ENCODE results near the gene CDH5.

Gene CDH5

DNA sequence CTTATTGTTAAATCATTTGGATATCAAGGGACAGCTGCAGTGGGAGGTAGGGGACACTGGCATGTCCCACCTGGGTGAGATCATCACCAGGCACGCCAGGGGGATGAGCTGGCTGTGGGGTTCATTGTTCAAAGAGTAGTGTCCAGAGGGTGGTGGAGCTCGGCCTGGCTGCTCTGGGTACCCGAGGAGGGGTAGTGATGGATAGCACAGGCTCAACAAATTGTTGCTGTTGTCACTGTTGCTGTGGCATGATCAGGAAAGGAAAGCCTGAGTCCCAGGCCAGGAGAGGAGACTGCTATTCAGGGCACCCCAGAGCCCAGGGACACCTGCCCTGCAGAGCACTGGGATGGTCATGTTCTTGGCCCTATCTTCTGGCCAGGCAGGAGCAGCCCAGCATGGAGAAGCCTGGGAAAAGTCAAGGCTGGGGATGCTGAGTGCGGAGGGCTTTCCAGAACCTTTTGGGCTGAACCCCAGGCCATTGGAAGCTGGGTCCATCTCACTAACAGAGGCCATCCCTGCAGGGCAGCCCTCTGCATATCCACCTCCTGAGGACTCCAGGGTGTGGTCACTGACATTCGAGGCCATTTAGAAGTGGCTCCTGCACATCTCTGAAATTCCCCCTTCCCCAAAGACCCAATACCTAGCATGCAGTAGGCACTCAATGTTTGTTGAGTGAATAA lies 72.7 kb downstream of the CDH5 start:
- 100% methylated on average over 2 of the region's 5 CpGs for WGBS (ENCODE audit: insufficient coverage)
- ChIA-PET POLR2A (no interaction called here), CTCF (interaction anchor here (0.9 kb wide), 1 partner anchor 33 kb away, joined by 3 read pairs; no protein-coding TSS in a partner anchor)
- Histone ChIP-seq H3K27ac (ENCODE audit: insufficient read depth in 1 of 2, low read depth in 1 of 2, low read length in 2 of 2, poor library complexity in 1 of 2, severe bottlenecking in 2 of 2) (no peak overlapping the region), H3K4me3 (ENCODE audit: control insufficient read depth in 1 of 7, extremely low read depth in 1 of 7, insufficient read depth in 4 of 7, low read depth in 2 of 7, low read length in 6 of 7) (no peak overlapping the region), H3K9me3 (ENCODE audit: control extremely low read depth in 1 of 5, control insufficient read depth in 4 of 5, insufficient read depth in 2 of 5, low read depth in 1 of 5, low read length in 4 of 5) (no peaks in the 10 kb centered on the region), H3K4me1 (ENCODE audit: control extremely low read depth in 1 of 4, control insufficient read depth in 4 of 4, insufficient read depth in 4 of 4, low read length in 3 of 4) (no peaks in the 10 kb centered on the region), H3K36me3 (ENCODE audit: control insufficient read depth in 4 of 4, insufficient read depth in 4 of 4, low read length in 3 of 4) (no peaks in the 10 kb centered on the region), H3K27me3 (replicated peaks in 2 of 5; ENCODE audit: control insufficient read depth in 4 of 5, insufficient read depth in 5 of 5, low read length in 4 of 5) (peaks cover 0 to 13% (median 11%) of the 10 kb centered on the region in 5 experiments)
- no peak for DNase-seq

GRCh38 chr16:66440271-66440802 lies 73.8 kb downstream of the CDH5 start:
- ChIA-PET POLR2A (no interaction called here), CTCF (no interaction called here)
- Histone ChIP-seq H3K36me3 (ENCODE audit: control insufficient read depth in 4 of 4, insufficient read depth in 4 of 4, low read length in 3 of 4) (no peaks in the 10 kb centered on the region), H3K4me1 (ENCODE audit: control extremely low read depth in 1 of 4, control insufficient read depth in 4 of 4, insufficient read depth in 4 of 4, low read length in 3 of 4) (no peaks in the 10 kb centered on the region), H3K9me3 (ENCODE audit: control extremely low read depth in 1 of 5, control insufficient read depth in 4 of 5, insufficient read depth in 2 of 5, low read depth in 1 of 5, low read length in 4 of 5) (no peaks in the 10 kb centered on the region), H3K27ac (ENCODE audit: insufficient read depth in 1 of 2, low read depth in 1 of 2, low read length in 2 of 2, poor library complexity in 1 of 2, severe bottlenecking in 2 of 2) (no peak overlapping the region), H3K27me3 (replicated peaks in 2 of 5; ENCODE audit: control insufficient read depth in 4 of 5, insufficient read depth in 5 of 5, low read length in 4 of 5) (peaks cover 0 to 12% (median 11%) of the 10 kb centered on the region in 5 experiments), H3K4me3 (ENCODE audit: control insufficient read depth in 1 of 7, extremely low read depth in 1 of 7, insufficient read depth in 4 of 7, low read depth in 2 of 7, low read length in 6 of 7) (no peak overlapping the region)
- 96% methylated on average over 9 of the region's 10 CpGs for WGBS (ENCODE audit: insufficient coverage)
- DNase-seq, result no peak

DNA sequence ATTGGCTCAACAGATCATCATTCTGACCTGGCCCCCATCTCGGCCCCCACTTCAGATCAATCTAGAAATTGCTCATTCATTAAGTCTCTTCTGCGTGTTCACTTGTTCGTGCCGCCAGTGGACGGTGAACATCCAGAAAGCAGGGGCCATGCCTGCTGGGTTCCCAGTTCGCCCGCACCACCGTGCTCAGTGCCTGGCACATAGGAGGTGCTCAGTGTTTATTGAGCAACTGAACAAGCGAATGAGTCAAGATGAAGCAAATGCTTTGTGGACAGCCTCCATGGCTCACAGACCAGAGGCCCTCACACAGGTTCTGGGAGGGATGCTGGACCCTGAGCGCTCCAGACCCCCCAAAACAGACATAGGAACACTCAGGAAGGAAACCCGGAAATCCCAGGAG lies 74.5 kb downstream of the CDH5 start:
- ChIA-PET CTCF (no interaction called here), POLR2A (no interaction called here)
- H3K36me3 ChIP-seq (ENCODE audit: control insufficient read depth in 4 of 4, insufficient read depth in 4 of 4, low read length in 3 of 4), result no peaks in the 10 kb centered on the region
- 95% methylated on average over 11 of the region's 11 CpGs for WGBS (ENCODE audit: insufficient coverage)
- H3K4me1 ChIP-seq (ENCODE audit: control extremely low read depth in 1 of 4, control insufficient read depth in 4 of 4, insufficient read depth in 4 of 4, low read length in 3 of 4), result no peaks in the 10 kb centered on the region
- H3K4me3 ChIP-seq (ENCODE audit: control insufficient read depth in 1 of 7, extremely low read depth in 1 of 7, insufficient read depth in 4 of 7, low read depth in 2 of 7, low read length in 6 of 7), result no peak overlapping the region
- DNase-seq, result no peak
- H3K9me3 ChIP-seq (ENCODE audit: control extremely low read depth in 1 of 5, control insufficient read depth in 4 of 5, insufficient read depth in 2 of 5, low read depth in 1 of 5, low read length in 4 of 5), result no peaks in the 10 kb centered on the region
- no peak overlapping the region for H3K27ac ChIP-seq (ENCODE audit: insufficient read depth in 1 of 2, low read depth in 1 of 2, low read length in 2 of 2, poor library complexity in 1 of 2, severe bottlenecking in 2 of 2)
- H3K27me3 ChIP-seq (replicated peaks in 2 of 5; ENCODE audit: control insufficient read depth in 4 of 5, insufficient read depth in 5 of 5, low read length in 4 of 5), result peaks cover 0 to 12% (median 11%) of the 10 kb centered on the region in 5 experiments

DNA sequence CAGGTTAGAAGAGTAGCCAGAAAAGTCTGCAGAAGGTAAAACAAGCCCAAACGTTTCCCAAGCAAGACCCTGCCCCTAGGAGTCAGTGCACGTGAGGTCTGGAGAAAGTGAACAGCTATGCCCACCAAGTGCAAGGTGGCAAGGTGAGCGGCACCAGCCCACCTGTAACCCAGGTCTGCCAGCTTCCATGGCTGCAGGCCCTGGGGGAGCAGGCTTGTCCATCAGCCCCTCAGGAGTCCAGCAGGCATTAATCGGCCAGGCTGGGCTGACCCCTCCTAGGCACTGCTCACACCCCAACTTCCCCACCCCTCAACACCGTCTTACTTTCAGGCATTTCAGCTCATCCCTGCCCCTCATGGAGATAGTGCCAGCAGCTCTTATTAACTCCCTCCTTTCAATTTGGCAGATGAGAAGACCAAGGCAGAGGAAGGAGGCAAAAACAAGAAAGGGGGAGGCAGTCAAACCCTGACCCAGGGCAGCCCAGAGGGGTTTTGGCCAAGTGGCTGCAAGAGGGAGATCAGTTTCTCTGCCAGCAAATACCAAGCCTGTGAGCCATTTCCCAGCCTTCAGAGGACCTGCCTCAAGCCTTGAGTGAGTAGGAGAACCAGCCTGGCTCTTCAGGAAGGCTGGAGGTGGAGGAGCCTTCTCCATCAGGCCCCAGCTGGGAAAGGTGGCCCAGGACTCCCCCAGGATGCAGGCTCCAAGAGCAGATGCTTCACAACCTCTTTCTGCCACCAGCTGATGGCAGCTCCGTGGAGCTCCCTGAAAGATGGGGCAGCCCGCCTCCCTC lies 75.3 kb downstream of the CDH5 start:
- DNase-seq, result no peak
- WGBS (ENCODE audit: insufficient coverage), result 99% methylated on average over 4 of the region's 7 CpGs
- Histone ChIP-seq H3K36me3 (ENCODE audit: control insufficient read depth in 4 of 4, insufficient read depth in 4 of 4, low read length in 3 of 4) (no peaks in the 10 kb centered on the region), H3K27ac (ENCODE audit: insufficient read depth in 1 of 2, low read depth in 1 of 2, low read length in 2 of 2, poor library complexity in 1 of 2, severe bottlenecking in 2 of 2) (no peak overlapping the region), H3K4me1 (ENCODE audit: control extremely low read depth in 1 of 4, control insufficient read depth in 4 of 4, insufficient read depth in 4 of 4, low read length in 3 of 4) (no peaks in the 10 kb centered on the region), H3K9me3 (ENCODE audit: control extremely low read depth in 1 of 5, control insufficient read depth in 4 of 5, insufficient read depth in 2 of 5, low read depth in 1 of 5, low read length in 4 of 5) (no peaks in the 10 kb centered on the region), H3K27me3 (replicated peaks in 2 of 5; ENCODE audit: control insufficient read depth in 4 of 5, insufficient read depth in 5 of 5, low read length in 4 of 5) (peaks cover 0 to 13% (median 11%) of the 10 kb centered on the region in 5 experiments), H3K4me3 (ENCODE audit: control insufficient read depth in 1 of 7, extremely low read depth in 1 of 7, insufficient read depth in 4 of 7, low read depth in 2 of 7, low read length in 6 of 7) (no peak overlapping the region)
- ChIA-PET CTCF (interaction anchor here (1.1 to 1.5 kb wide), 2 partner anchors 10 to 11 kb away, joined by 3 to 5 read pairs; no protein-coding TSS in a partner anchor), POLR2A (no interaction called here)

DNA sequence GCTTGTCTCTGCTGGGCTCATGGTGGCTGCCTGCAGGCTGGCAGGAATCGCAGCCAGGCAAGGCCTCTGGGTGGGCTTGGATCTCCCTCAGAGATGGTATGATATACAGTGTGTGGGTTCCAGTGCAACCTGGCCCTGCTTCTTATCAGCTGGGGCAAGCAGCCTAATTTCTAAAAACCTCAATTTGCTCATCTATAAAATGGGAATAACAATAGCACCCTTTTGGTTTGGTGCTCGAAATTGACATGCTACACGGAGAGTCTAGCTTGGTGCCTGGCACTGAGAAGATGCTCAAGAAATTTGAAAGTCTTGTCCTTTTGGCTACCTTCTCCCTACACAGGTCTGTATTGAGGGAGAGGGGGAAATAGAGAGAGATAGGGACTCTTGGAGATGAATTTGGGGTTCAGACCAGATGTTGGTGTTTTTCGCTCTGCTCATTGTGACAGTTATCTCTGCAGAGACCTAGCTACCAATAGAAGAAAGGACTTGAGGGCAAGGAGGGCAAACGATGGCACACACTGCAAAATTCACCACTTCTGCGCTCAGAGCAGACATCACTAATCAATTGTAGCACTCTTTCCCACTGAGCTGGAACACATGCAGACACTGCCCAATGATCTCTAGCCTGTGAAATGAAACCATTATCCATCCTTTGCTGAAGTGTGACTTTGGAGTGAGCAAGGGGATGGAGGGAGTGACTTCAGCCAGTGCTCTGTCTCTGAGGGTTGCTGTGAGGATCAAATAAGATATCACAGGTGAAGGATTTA lies 76.2 kb downstream of the CDH5 start:
- DNase-seq, result no peak
- ChIA-PET POLR2A (no interaction called here), CTCF (interaction anchor here (1.1 to 1.5 kb wide), 3 partner anchors 9 to 147 kb away, joined by 3 to 5 read pairs (median 4); no protein-coding TSS in a partner anchor)
- 100% methylated on average over 4 of the region's 6 CpGs for WGBS (ENCODE audit: insufficient coverage)
- Histone ChIP-seq H3K4me1 (ENCODE audit: control extremely low read depth in 1 of 4, control insufficient read depth in 4 of 4, insufficient read depth in 4 of 4, low read length in 3 of 4) (no peaks in the 10 kb centered on the region), H3K27me3 (replicated peaks in 2 of 5; ENCODE audit: control insufficient read depth in 4 of 5, insufficient read depth in 5 of 5, low read length in 4 of 5) (peaks cover 0 to 15% (median 12%) of the 10 kb centered on the region in 5 experiments), H3K4me3 (ENCODE audit: control insufficient read depth in 1 of 7, extremely low read depth in 1 of 7, insufficient read depth in 4 of 7, low read depth in 2 of 7, low read length in 6 of 7) (no peak overlapping the region), H3K27ac (ENCODE audit: insufficient read depth in 1 of 2, low read depth in 1 of 2, low read length in 2 of 2, poor library complexity in 1 of 2, severe bottlenecking in 2 of 2) (no peak overlapping the region), H3K36me3 (ENCODE audit: control insufficient read depth in 4 of 4, insufficient read depth in 4 of 4, low read length in 3 of 4) (no peaks in the 10 kb centered on the region), H3K9me3 (ENCODE audit: control extremely low read depth in 1 of 5, control insufficient read depth in 4 of 5, insufficient read depth in 2 of 5, low read depth in 1 of 5, low read length in 4 of 5) (no peaks in the 10 kb centered on the region)

DNA sequence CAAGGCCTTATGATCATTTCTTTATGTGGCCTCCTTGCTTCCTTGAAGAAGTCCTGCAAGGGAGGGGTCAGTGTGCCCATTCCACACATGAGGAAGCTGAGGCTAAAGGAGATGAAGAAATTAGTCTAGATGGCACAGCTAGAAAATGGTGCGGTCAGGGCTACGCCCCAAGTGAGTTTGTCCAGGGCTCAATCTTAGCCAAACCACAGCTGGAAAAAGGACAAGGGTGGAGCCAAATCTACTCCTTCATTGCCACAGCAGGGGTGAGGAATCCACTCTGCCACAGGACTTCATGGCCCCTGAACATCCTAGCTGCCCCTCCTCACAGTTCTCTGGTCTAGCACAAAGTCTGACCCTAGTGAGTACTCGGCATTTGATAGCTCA lies 76.8 kb downstream of the CDH5 start:
- peaks cover 0 to 15% (median 11%) of the 10 kb centered on the region in 5 experiments for H3K27me3 ChIP-seq (replicated peaks in 2 of 5; ENCODE audit: control insufficient read depth in 4 of 5, insufficient read depth in 5 of 5, low read length in 4 of 5)
- WGBS (ENCODE audit: insufficient coverage), result 100% methylated on average over 3 of the region's 3 CpGs
- POLR2A ChIA-PET, result no interaction called here
- CTCF ChIA-PET, result interaction anchor here (1.1 to 1.5 kb wide), 3 partner anchors 9 to 146 kb away, joined by 3 to 5 read pairs (median 4); no protein-coding TSS in a partner anchor
- H3K36me3 ChIP-seq (ENCODE audit: control insufficient read depth in 4 of 4, insufficient read depth in 4 of 4, low read length in 3 of 4), result no peaks in the 10 kb centered on the region
- H3K4me1 ChIP-seq (ENCODE audit: control extremely low read depth in 1 of 4, control insufficient read depth in 4 of 4, insufficient read depth in 4 of 4, low read length in 3 of 4), result no peaks in the 10 kb centered on the region
- no peaks in the 10 kb centered on the region for H3K9me3 ChIP-seq (ENCODE audit: control extremely low read depth in 1 of 5, control insufficient read depth in 4 of 5, insufficient read depth in 2 of 5, low read depth in 1 of 5, low read length in 4 of 5)
- H3K4me3 ChIP-seq (ENCODE audit: control insufficient read depth in 1 of 7, extremely low read depth in 1 of 7, insufficient read depth in 4 of 7, low read depth in 2 of 7, low read length in 6 of 7), result no peak overlapping the region
- DNase-seq, result no peak
- no peak overlapping the region for H3K27ac ChIP-seq (ENCODE audit: insufficient read depth in 1 of 2, low read depth in 1 of 2, low read length in 2 of 2, poor library complexity in 1 of 2, severe bottlenecking in 2 of 2)
